OCI-LY7 (cell line): ENCODE measurements around the gene C1orf210. TPM values are rescaled to one million over a fixed set of nuclear protein-coding genes. Genes with fewer than 3 reads are reported as not detected.

Experiments
- BruUV-seq: library from RNA; stranded (reverse); fragments of 400-500 nt; replicated peaks from 2 replicates; lab custom pipeline; 2021; lab: Mats Ljungman, UMichigan
- CTCF ChIA-PET: fragments of 300-600 bp; sonication (Branson Sonifier 250); formaldehyde crosslinking; loops from one replicate; lab custom pipeline; 2022; ENCODE audit warnings: antibody characterized with exemption; ENCODE audit not compliant: unreplicated experiment; lab: Charles Lee
- POLR2A ChIA-PET: fragments of 300-600 bp; sonication (Branson Sonifier 250); formaldehyde crosslinking; loops from one replicate; lab custom pipeline; 2022; ENCODE audit warnings: antibody characterized with exemption; lab: Charles Lee
- DNase-seq: peaks from one replicate; pipeline ENCODE4 v3.0.0-alpha.2; 2015; ENCODE audit warnings: low spot score
- H2AFZ ChIP-seq: fragments of 200-600 bp; sonication (generic), shearing (Covaris generic); 2 replicates; pipeline ENCODE4 v1.6.1; 2014; ENCODE audit warnings: mild to moderate bottlenecking, antibody characterized with exemption, low read length, moderate library complexity
- H3K27ac ChIP-seq: fragments of 200-600 bp; sonication (generic); 2 replicates; pipeline ENCODE4 v1.5.1; 2014; ENCODE audit warnings: mixed run types, low read depth, mild to moderate bottlenecking, moderate library complexity, low read length, inconsistent platforms; ENCODE audit not compliant: poor library complexity, severe bottlenecking
- H3K36me3 ChIP-seq: fragments of 200-600 bp; sonication (generic); 2 replicates; pipeline ENCODE4 v1.6.1; 2014; ENCODE audit warnings: mild to moderate bottlenecking, antibody characterized with exemption, low read length, moderate library complexity, mixed read lengths; ENCODE audit not compliant: insufficient read depth
- H3K4me1 ChIP-seq: fragments of 200-600 bp; sonication (generic); 2 replicates; pipeline ENCODE4 v1.5.1; 2014; ENCODE audit warnings: mild to moderate bottlenecking, low read length; ENCODE audit not compliant: insufficient read depth, poor library complexity, severe bottlenecking
- H3K4me2 ChIP-seq: fragments of 200-600 bp; sonication (generic); 2 replicates; pipeline ENCODE4 v1.6.1; 2014; ENCODE audit warnings: mild to moderate bottlenecking, low read length
- H3K4me3 ChIP-seq: fragments of 200-600 bp; sonication (generic); 2 replicates; pipeline ENCODE4 v1.5.1; 2014; ENCODE audit warnings: mild to moderate bottlenecking, low read depth, low read length; ENCODE audit not compliant: poor library complexity, severe bottlenecking
- H3K79me2 ChIP-seq: fragments of 200-600 bp; sonication (generic); 2 replicates; pipeline ENCODE4 v1.6.1; 2016; ENCODE audit warnings: low read depth, mild to moderate bottlenecking, low read length, moderate library complexity, mixed read lengths; ENCODE audit not compliant: insufficient read depth
- H3K9me2 ChIP-seq: fragments of 200-600 bp; sonication (generic); 2 replicates; pipeline ENCODE4 v1.6.1; 2016; ENCODE audit warnings: mild to moderate bottlenecking, low read length, mixed read lengths; ENCODE audit not compliant: insufficient read depth
- H3K9me3 ChIP-seq: fragments of 200-600 bp; sonication (generic); 2 replicates; pipeline ENCODE4 v1.6.1; 2014; ENCODE audit warnings: mild to moderate bottlenecking, mixed run types, low read length, mixed read lengths
- H4K20me1 ChIP-seq: fragments of 200-600 bp; sonication (generic); 2 replicates; pipeline ENCODE4 v1.6.1; 2014; ENCODE audit warnings: mild to moderate bottlenecking, antibody characterized with exemption, low read length, moderate library complexity, mixed read lengths; ENCODE audit not compliant: insufficient read depth
- EZH2phosphoT487 ChIP-seq: fragments of 200-600 bp; sonication (generic); IDR thresholded peaks from 2 replicates; pipeline ENCODE4 v1.6.1; 2018; ENCODE audit warnings: low read depth, borderline replicate concordance, mild to moderate bottlenecking, mixed run types, antibody characterized with exemption, low read length, moderate library complexity, mixed read lengths
- intact Hi-C: fragments of 100-400 bp; cut with micrococcal nuclease; formaldehyde crosslinking; loops from one replicate; pipeline ENCODE4 v1.10.0; 2022; ENCODE audit not compliant: unreplicated experiment
- total RNA-seq, 2 experiments: library from RNA; depleted of rRNA in 1 of 2; stranded (reverse); fragments of >200 nt in 1 of 2; shearing (Covaris generic) in 1 of 2; gene quantifications; 2 replicates each; pipeline ENCODE4 v1.2.3, GENCODE V29; 2014 to 2022
- TF ChIP-seq, protein P1 (sequence below): fragments of 200-600 bp; sonication (generic); conservative IDR thresholded peaks from 2 replicates; pipeline ENCODE4 v1.5.1; 2014; ENCODE audit warnings: mild to moderate bottlenecking, antibody characterized with exemption, low read length, moderate library complexity, mixed read lengths

Gene C1orf210
- total RNA-seq, 2 experiments from 2014 or later: not detected

DNA sequence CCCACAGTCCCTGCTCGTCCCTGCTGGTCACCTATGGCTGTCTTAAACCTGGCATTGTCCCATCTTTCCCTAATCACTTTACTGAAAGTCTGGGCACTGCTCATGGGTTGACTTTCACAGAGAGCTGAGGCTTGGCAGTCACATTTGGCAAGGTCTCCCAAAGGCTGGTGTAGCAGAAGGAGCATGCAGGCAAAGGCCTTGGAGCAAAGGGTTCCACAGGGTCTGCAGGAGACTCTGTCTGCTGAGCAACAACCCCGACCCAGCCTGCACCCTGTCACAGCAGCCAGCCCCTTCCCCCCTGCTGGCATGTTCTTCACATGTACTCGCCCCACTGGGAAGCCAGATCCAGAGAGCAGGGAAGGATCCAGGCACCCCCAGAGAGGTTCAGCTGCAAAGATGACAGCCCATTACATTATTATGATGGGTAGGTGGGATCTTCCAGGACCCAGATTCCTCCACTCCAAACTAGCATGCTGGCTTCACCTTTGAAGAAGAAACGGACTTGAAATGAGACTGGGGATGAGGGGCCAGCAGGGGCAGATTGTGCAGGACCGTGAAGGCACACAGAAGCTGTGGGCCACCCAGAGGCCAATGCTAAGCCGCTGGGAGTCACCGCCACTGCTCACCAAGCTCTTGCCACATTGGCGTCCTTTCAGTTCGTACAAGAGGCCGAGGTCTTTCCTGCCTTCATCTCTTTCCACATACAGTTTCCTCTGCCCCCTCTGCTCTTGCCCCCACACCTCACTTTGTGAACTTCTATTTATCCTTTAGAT lies 29.8 kb downstream of the C1orf210 start:
- POLR2A ChIA-PET: no interaction called here
- Histone ChIP-seq H3K9me3 (no peaks in the 10 kb centered on the region; the same call in 1 of the 2 replicates), H3K79me2 (no peaks in the 10 kb centered on the region), H2AFZ (no peak overlapping the region), H3K27ac (no peak overlapping the region), H3K36me3 (no peaks in the 10 kb centered on the region), H3K9me2 (no peaks in the 10 kb centered on the region), H3K4me2 (no peak overlapping the region), H3K4me1 (no peaks in the 10 kb centered on the region), H3K4me3 (no peak overlapping the region), H4K20me1 (no peaks in the 10 kb centered on the region)
- DNase-seq: no peak
- TF ChIP-seq, protein P1, sequence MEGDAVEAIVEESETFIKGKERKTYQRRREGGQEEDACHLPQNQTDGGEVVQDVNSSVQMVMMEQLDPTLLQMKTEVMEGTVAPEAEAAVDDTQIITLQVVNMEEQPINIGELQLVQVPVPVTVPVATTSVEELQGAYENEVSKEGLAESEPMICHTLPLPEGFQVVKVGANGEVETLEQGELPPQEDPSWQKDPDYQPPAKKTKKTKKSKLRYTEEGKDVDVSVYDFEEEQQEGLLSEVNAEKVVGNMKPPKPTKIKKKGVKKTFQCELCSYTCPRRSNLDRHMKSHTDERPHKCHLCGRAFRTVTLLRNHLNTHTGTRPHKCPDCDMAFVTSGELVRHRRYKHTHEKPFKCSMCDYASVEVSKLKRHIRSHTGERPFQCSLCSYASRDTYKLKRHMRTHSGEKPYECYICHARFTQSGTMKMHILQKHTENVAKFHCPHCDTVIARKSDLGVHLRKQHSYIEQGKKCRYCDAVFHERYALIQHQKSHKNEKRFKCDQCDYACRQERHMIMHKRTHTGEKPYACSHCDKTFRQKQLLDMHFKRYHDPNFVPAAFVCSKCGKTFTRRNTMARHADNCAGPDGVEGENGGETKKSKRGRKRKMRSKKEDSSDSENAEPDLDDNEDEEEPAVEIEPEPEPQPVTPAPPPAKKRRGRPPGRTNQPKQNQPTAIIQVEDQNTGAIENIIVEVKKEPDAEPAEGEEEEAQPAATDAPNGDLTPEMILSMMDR: no peak
- no peak for TF ChIP-seq EZH2phosphoT487
- no TSS peak for BruUV-seq
- intact Hi-C loops: no loop called here
- CTCF ChIA-PET: no interaction called here

DNA sequence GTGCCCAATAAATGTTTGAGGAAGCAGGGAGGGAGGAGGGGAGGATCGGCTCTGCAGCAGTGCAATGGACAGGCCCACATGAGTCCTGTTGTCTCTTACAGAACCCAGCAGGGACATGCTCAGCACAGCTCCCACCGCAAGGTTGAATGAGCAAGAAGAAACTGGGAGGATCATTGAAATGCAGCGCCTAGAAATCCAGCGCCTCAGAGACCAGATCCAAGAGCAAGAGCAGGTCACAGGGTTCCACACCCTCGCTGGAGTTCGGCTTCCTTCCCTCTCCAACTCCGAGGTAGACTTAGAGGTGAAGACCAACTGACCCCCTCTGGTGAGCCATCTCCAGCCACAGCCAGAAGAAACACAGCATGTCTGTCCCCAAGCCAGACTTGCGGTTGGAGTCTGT lies 31.5 kb downstream of the C1orf210 start:
- ChIA-PET POLR2A (interaction anchor here (0.6 kb wide), 1 partner anchor 335 kb away, joined by 3 read pairs; no protein-coding TSS in a partner anchor), CTCF (no interaction called here)
- H4K20me1 ChIP-seq: no peaks in the 10 kb centered on the region
- H3K4me3 ChIP-seq: no peak overlapping the region
- intact Hi-C loops: no loop called here
- BruUV-seq: no TSS peak
- no peak overlapping the region for H3K4me2 ChIP-seq
- no peaks in the 10 kb centered on the region for H3K4me1 ChIP-seq
- no peaks in the 10 kb centered on the region for H3K79me2 ChIP-seq
- H3K9me2 ChIP-seq: no peaks in the 10 kb centered on the region
- no peak overlapping the region for H2AFZ ChIP-seq
- no peak overlapping the region for H3K27ac ChIP-seq
- no peaks in the 10 kb centered on the region; the same call in 1 of the 2 replicates for H3K9me3 ChIP-seq
- no peaks in the 10 kb centered on the region for H3K36me3 ChIP-seq
- no peak for TF ChIP-seq EZH2phosphoT487
- TF ChIP-seq, protein P1: no peak
- DNase-seq: no peak

DNA sequence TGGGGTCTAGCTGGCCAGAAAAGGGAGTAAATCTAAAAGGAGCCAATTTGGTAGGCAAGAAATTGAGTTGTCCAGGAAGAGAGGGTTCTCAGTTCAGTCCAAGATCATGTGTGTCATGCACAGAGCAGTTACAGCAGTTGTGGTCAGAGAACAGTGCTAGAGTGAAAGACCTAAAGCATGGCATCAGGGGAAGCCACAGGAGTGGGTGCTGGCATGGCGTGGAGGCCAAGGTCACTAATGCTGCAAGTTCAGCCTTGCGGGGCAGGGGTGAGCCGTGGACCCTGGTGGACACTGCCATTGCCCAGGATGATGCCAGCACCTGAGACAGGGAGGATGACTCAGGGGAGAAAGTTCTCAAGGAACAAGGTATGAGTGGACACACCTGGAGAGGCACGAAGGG lies 32.2 kb downstream of the C1orf210 start:
- no TSS peak for BruUV-seq
- Histone ChIP-seq H3K9me2 (no peaks in the 10 kb centered on the region), H3K79me2 (no peaks in the 10 kb centered on the region), H2AFZ (no peak overlapping the region), H3K27ac (no peak overlapping the region), H3K9me3 (no peaks in the 10 kb centered on the region; the same call in 1 of the 2 replicates), H3K36me3 (no peaks in the 10 kb centered on the region), H3K4me1 (no peaks in the 10 kb centered on the region), H3K4me2 (no peak overlapping the region), H4K20me1 (no peaks in the 10 kb centered on the region), H3K4me3 (no peak overlapping the region)
- CTCF ChIA-PET: no interaction called here
- no peak for TF ChIP-seq EZH2phosphoT487
- TF ChIP-seq, protein P1: no peak
- intact Hi-C loops: no loop called here
- POLR2A ChIA-PET: no interaction called here
- DNase-seq: no peak
